Mesenteric fat pad (tissue), 1 donor: ENCODE data around the gene GSPT1. TPM values are rescaled to one million over a fixed set of nuclear protein-coding genes. Genes with fewer than 3 reads are reported as not detected.

Source experiments
- total RNA-seq: library from RNA; stranded (reverse); fragmentation: NEBNext Ultra II Directional; extraction: Animal tissue kit (Norgen Biotek cat#: 25700); gene quantifications from one replicate; pipeline ENCODE4 v1.2.1, GENCODE V29; 2021
- donor health status: DM: yes; HTN: yes; CAD: no.

The GSPT1 gene
- total RNA-seq, 1 donor from 2014 or later = 138 TPM

Other genes starting within 250 kb of the GSPT1 start
- 47.2 TPM for gene SNN, start 247.5 kb downstream of the GSPT1 start, total RNA-seq
- gene TXNDC11, start 173.1 kb downstream of the GSPT1 start, total RNA-seq = 51.9 TPM
- 57.1 TPM for gene ZC3H7A, start 118.7 kb downstream of the GSPT1 start, total RNA-seq
- 200 TPM for gene RSL1D1, start 64.4 kb downstream of the GSPT1 start, total RNA-seq
- 10.9 TPM for gene NPIPB2, start 26.1 kb upstream of the GSPT1 start, total RNA-seq
- gene TNFRSF17, start 49.3 kb upstream of the GSPT1 start, total RNA-seq = not detected
- 71.8 TPM for gene SNX29, start 60.8 kb upstream of the GSPT1 start, total RNA-seq